ENCODE results near the gene ARMC10. TPM values are rescaled to one million over a fixed set of nuclear protein-coding genes. Genes with fewer than 3 reads are reported as not detected.
A peak's percentile ranks its signal among the peaks of the same experiment; 100 is the strongest.

Gene ARMC10
- total RNA-seq, 1 donor from 2014 or later: 33.5 TPM

- peaks cover 6% of the 10 kb centered on the region for H3K36me3 ChIP-seq
- no peak for ATAC-seq
- no peak overlapping the region for H3K4me3 ChIP-seq
- no peaks in the 10 kb centered on the region for H3K27me3 ChIP-seq (ENCODE audit: low read depth)
- no peak overlapping the region for H3K27ac ChIP-seq
- peaks cover 4% of the 10 kb centered on the region for H3K4me1 ChIP-seq
- TF ChIP-seq, protein P1, sequence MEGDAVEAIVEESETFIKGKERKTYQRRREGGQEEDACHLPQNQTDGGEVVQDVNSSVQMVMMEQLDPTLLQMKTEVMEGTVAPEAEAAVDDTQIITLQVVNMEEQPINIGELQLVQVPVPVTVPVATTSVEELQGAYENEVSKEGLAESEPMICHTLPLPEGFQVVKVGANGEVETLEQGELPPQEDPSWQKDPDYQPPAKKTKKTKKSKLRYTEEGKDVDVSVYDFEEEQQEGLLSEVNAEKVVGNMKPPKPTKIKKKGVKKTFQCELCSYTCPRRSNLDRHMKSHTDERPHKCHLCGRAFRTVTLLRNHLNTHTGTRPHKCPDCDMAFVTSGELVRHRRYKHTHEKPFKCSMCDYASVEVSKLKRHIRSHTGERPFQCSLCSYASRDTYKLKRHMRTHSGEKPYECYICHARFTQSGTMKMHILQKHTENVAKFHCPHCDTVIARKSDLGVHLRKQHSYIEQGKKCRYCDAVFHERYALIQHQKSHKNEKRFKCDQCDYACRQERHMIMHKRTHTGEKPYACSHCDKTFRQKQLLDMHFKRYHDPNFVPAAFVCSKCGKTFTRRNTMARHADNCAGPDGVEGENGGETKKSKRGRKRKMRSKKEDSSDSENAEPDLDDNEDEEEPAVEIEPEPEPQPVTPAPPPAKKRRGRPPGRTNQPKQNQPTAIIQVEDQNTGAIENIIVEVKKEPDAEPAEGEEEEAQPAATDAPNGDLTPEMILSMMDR (IDR thresholded peaks at IDR 0.05): no peak
- intact Hi-C loops (cut with DNase I): no loop called here
- DNase-seq: no peak
- no peaks in the 10 kb centered on the region for H3K9me3 ChIP-seq
Measured at GRCh38 chr7:103132995-103133688, 58.2 kb downstream of the ARMC10 start.

DNA sequence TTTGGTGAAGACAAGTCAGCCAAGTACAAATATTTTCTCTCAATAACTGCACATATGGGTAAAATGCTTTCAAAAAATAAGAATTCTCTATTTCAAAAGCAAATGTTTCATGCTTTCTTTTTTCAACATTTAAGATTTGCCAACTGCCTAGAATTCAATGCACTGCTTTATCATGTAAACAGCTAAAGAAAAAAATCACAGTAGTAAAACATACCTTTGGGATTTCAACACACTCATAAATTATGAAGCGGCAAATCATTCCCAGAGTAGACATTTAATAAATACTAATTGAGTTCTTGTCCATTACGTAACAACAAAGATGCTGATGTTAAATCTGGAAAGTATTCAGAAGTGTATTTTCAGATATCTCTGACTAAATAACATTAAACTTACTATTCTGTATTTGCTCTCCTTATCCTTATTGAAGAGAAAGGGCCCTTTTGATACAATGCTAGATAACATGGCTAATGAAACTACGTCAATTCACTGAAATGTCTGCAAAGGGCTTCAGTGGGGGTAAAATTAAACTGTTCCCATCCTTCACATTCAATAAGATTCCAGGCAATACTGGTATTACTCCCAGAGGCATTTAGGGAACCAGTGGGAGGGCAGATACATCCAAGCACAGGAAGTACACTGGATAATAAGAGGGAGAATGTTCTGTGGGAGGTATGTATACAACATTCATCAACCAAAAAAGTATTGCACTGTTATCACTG lies 60.1 kb downstream of the ARMC10 start:
- no peaks in the 10 kb centered on the region for H3K9me3 ChIP-seq
- no peak overlapping the region for H3K4me3 ChIP-seq
- intact Hi-C loops (cut with DNase I): no loop called here
- DNase-seq (no peak), ATAC-seq (peak in 1 of 2 donors; percentile 29)
- no peak overlapping the region for H3K27ac ChIP-seq
- no peaks in the 10 kb centered on the region for H3K27me3 ChIP-seq (ENCODE audit: low read depth)
- H3K4me1 ChIP-seq: peaks cover 4% of the 10 kb centered on the region
- TF ChIP-seq, protein P1 (IDR thresholded peaks at IDR 0.05): no peak
- no peaks in the 10 kb centered on the region for H3K36me3 ChIP-seq

- H3K4me1 ChIP-seq: peaks cover 4% of the 10 kb centered on the region
- H3K36me3 ChIP-seq: no peaks in the 10 kb centered on the region
- intact Hi-C loops (cut with DNase I): no loop called here
- no peak overlapping the region for H3K27ac ChIP-seq
- TF ChIP-seq, protein P1 (IDR thresholded peaks at IDR 0.05): no peak
- H3K9me3 ChIP-seq: no peaks in the 10 kb centered on the region
- H3K27me3 ChIP-seq (ENCODE audit: low read depth): no peaks in the 10 kb centered on the region
- H3K4me3 ChIP-seq: no peak overlapping the region
- no peak for ATAC-seq
- no peak for DNase-seq
Measured at GRCh38 chr7:103140061-103140460, 65.1 kb downstream of the ARMC10 start.

- ATAC-seq: no peak
- Histone ChIP-seq H3K27me3 (ENCODE audit: low read depth) (no peaks in the 10 kb centered on the region), H3K36me3 (no peaks in the 10 kb centered on the region), H3K9me3 (no peaks in the 10 kb centered on the region), H3K27ac (no peak overlapping the region), H3K4me3 (no peak overlapping the region), H3K4me1 (no peaks in the 10 kb centered on the region)
- no peak for DNase-seq
- intact Hi-C loops (cut with DNase I): no loop called here
- TF ChIP-seq, protein P1 (IDR thresholded peaks at IDR 0.05): no peak
Measured at GRCh38 chr7:103140685-103141084, 65.7 kb downstream of the ARMC10 start.

GRCh38 chr7:103141753-103142404 lies 66.9 kb downstream of the ARMC10 start:
- ATAC-seq: no peak
- no peaks in the 10 kb centered on the region for H3K27me3 ChIP-seq (ENCODE audit: low read depth)
- no peak overlapping the region for H3K4me3 ChIP-seq
- H3K36me3 ChIP-seq: no peaks in the 10 kb centered on the region
- no peaks in the 10 kb centered on the region for H3K9me3 ChIP-seq
- TF ChIP-seq, protein P1 (IDR thresholded peaks at IDR 0.05): no peak
- no peak for DNase-seq
- intact Hi-C loops (cut with DNase I): no loop called here
- H3K27ac ChIP-seq: no peak overlapping the region
- H3K4me1 ChIP-seq: peaks cover 7% of the 10 kb centered on the region
